Panc1 (cell line): ENCODE measurements around the gene AGPAT1. TPM values are rescaled to one million over a fixed set of nuclear protein-coding genes. Genes with fewer than 3 reads are reported as not detected.

Experiments used
- ATAC-seq: fragments of 200-7000 bp; cut with Tn5 transposase; 2 replicates; pipeline ENCODE4 v1.9.1; 2020; ENCODE audit warnings: mild to moderate bottlenecking, moderate library complexity
- BruUV-seq: library from RNA; stranded (reverse); fragments of 400-500 nt; replicated peaks from 2 replicates; lab custom pipeline; 2021; lab: Mats Ljungman, UMichigan
- CTCF ChIA-PET: fragments of 300-600 bp; sonication (Branson Sonifier 250); formaldehyde crosslinking; loops from one replicate; lab custom pipeline; 2022; ENCODE audit warnings: antibody characterized with exemption; lab: Charles Lee
- POLR2A ChIA-PET: fragments of 300-600 bp; sonication (Branson Sonifier 250); formaldehyde crosslinking; loops from one replicate; lab custom pipeline; 2022; ENCODE audit warnings: antibody characterized with exemption; lab: Charles Lee
- DNase-seq: peaks from one replicate; pipeline ENCODE4 v3.0.0-alpha.2; 2010; ENCODE audit warnings: low read depth, low spot score
- H3K27ac ChIP-seq: 2 replicates; pipeline ENCODE4 v1.5.1; 2011; ENCODE audit warnings: mild to moderate bottlenecking, low read length, inconsistent platforms
- H3K27me3 ChIP-seq: fragments of 200-500 bp; sonication (Bioruptor generic); 2 replicates; pipeline ENCODE4 v1.6.0; 2014; ENCODE audit warnings: low read length, inconsistent platforms; ENCODE audit not compliant: control insufficient read depth, insufficient read depth
- H3K36me3 ChIP-seq: fragments of 200-500 bp; sonication (Bioruptor generic); 2 replicates; pipeline ENCODE4 v1.5.1; 2014; ENCODE audit warnings: inconsistent platforms, mild to moderate bottlenecking, low read length, moderate library complexity; ENCODE audit not compliant: control insufficient read depth, insufficient read depth
- H3K4me1 ChIP-seq: 2 replicates; pipeline ENCODE4 v1.5.1; 2011; ENCODE audit warnings: inconsistent platforms, mild to moderate bottlenecking, low read length, moderate library complexity; ENCODE audit not compliant: control insufficient read depth, insufficient read depth
- H3K4me3 ChIP-seq, 2 experiments: 2 replicates each; pipeline ENCODE4 v1.5.1; 2011 to 2012; ENCODE audit warnings: low read depth in 2 of 2, low read length in 2 of 2, mild to moderate bottlenecking in 2 of 2, inconsistent platforms in 1 of 2, moderate library complexity in 1 of 2
- H3K9me3 ChIP-seq: fragments of 200-500 bp; sonication (Bioruptor generic); 2 replicates; pipeline ENCODE4 v1.5.1; 2014; ENCODE audit warnings: low read depth, mild to moderate bottlenecking, inconsistent platforms, low read length, moderate library complexity; ENCODE audit not compliant: control insufficient read depth, insufficient read depth
- POLR2AphosphoS5 ChIP-seq: IDR thresholded peaks from 2 replicates; pipeline ENCODE4 v1.6.1; 2012; ENCODE audit warnings: mild to moderate bottlenecking, low read depth, low read length, moderate library complexity
- SIN3A ChIP-seq: IDR thresholded peaks from 2 replicates; pipeline ENCODE4 v1.6.1; 2012; ENCODE audit warnings: low read depth, mild to moderate bottlenecking, low read length, moderate library complexity, borderline replicate concordance; ENCODE audit not compliant: insufficient read depth
- TCF7L2 ChIP-seq: IDR thresholded peaks from 2 replicates; pipeline ENCODE4 v1.6.1; 2011; ENCODE audit warnings: mild to moderate bottlenecking, low read depth, low read length, inconsistent platforms
- in situ Hi-C: cut with HindIII; loops from 2 replicates; pipeline ENCODE4 v1.10.0; 2016; ENCODE audit warnings: low sequenced_read_pairs, low pct_unique_long_range_greater_than_20kb
- intact Hi-C: fragments of 100-400 bp; cut with micrococcal nuclease; formaldehyde crosslinking; loops from one replicate; pipeline ENCODE4 v1.10.0; 2022; ENCODE audit not compliant: unreplicated experiment
- total RNA-seq: library from RNA; stranded (reverse); gene quantifications from one replicate; pipeline ENCODE4 v1.2.1, GENCODE V29; 2021; ENCODE audit not compliant: unreplicated experiment
- TF ChIP-seq, protein P1 (sequence below), 2 experiments: IDR thresholded peaks; 2 replicates each; pipeline ENCODE4 v1.6.1; 2011 to 2012; ENCODE audit warnings: low read depth in 2 of 2, control low read depth in 1 of 2, low read length in 1 of 2, mild to moderate bottlenecking in 1 of 2, moderate library complexity in 1 of 2; ENCODE audit not compliant: insufficient read depth in 1 of 2
- TF ChIP-seq, protein P2 (sequence below): fragments of 450-650 bp; IDR thresholded peaks from 2 replicates; pipeline ENCODE4 v1.5.1; 2017; ENCODE audit warnings: mild to moderate bottlenecking

Gene AGPAT1
- total RNA-seq, 1 experiment from 2014 or later = 88.4 TPM

DNA sequence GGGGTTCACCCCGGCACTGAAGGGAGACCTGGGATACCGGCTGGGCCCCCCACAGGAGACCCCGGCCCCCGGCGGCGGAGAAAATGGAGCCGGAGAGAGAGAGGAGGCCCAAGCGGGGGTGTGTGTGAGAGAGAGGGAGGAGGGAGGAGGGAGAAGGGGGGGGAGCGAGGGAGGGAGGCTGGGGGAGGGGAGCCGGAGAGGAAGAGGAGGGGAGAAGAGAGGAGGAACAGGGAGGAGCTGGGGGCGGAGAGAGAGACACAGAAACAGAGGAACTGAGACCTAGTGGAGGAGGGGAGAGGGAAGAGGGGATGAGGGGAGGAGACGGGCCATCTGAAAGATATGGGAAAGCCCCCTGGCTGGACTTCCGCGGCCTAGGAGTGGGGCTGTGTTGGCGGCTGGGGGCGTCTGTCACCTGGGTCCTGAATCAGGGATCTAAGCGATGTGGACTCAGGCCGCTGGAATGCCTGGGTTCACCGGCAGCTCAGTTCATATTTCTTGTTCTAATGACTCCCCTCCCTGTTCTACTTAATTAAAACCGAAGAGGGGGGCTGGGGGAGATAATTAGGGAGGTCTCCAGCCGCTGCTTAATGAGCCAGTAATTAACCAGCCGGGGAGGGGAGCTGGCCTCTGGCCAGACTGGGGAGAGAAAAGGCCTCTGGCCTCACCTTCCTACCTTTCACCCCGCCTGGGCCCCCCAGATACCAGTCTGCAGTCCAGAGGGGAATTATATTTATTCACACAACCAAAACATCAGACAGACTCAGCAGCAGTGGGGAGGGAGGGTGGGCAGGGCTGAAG lies 14.4 kb upstream of the AGPAT1 start, which contains the start of gene PBX2:
PBX2 (minus strand) TSS at position 149 of the 798 bp plus-strand sequence. CDS start 287 bp downstream, outside the sequence.
- intact Hi-C loops (loop anchor here (10.0 kb wide), 1 partner anchor 75 kb away; no protein-coding TSS in a partner anchor), in situ Hi-C loops (no loop called here)
- TSS peak; percentile 96 for BruUV-seq
- H3K27ac ChIP-seq = peak within 1 kb of the TSS; percentile 94
- H3K4me1 ChIP-seq = peaks cover 32% of the 10 kb centered on the region
- TF ChIP-seq SIN3A = no peak
- peak; percentile 64 for TF ChIP-seq POLR2AphosphoS5
- no peaks in the 10 kb centered on the region for H3K27me3 ChIP-seq
- peak within 1 kb of the TSS; percentile 42 to 74 for H3K4me3 ChIP-seq
- CTCF ChIA-PET = no interaction called here
- POLR2A ChIA-PET = interaction anchor here (0.6 kb wide), 1 partner anchor 11 kb away, joined by 10 read pairs; no protein-coding TSS in a partner anchor
- ATAC-seq = peak; percentile 79
- no peaks in the 10 kb centered on the region for H3K9me3 ChIP-seq
- H3K36me3 ChIP-seq = no peaks in the 10 kb centered on the region; the same call in 1 of the 2 replicates
- no peak for DNase-seq

DNA sequence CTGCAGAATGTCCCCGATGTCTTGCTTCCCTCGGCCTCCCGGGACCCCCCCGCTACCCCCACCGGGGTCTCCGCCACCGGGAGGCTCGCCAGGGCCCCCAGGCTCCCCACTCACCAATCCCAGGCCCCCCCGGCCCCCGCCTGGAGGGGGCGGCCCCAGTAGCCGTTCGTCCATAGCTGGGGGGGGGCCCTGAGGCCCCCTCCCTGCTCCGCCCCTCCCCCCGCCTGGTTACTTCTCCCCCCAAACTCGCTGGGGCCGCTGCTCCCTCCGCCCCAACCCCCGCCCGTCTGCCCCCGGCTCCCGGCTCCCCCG lies 13.8 kb upstream of the AGPAT1 start:
- Histone ChIP-seq H3K9me3 (no peaks in the 10 kb centered on the region), H3K27ac (peak overlapping the region; percentile 73), H3K4me1 (peaks cover 30% of the 10 kb centered on the region), H3K4me3 (peak overlapping the region; percentile 42 to 74), H3K36me3 (no peaks in the 10 kb centered on the region; the same call in 1 of the 2 replicates), H3K27me3 (no peaks in the 10 kb centered on the region)
- no TSS peak for BruUV-seq
- DNase-seq = no peak
- intact Hi-C loops (loop anchor here (10.0 kb wide), 1 partner anchor 75 kb away; no protein-coding TSS in a partner anchor), in situ Hi-C loops (no loop called here)
- CTCF ChIA-PET = no interaction called here
- no peak for ATAC-seq
- POLR2A ChIA-PET = no interaction called here
- TF ChIP-seq, protein P1, sequence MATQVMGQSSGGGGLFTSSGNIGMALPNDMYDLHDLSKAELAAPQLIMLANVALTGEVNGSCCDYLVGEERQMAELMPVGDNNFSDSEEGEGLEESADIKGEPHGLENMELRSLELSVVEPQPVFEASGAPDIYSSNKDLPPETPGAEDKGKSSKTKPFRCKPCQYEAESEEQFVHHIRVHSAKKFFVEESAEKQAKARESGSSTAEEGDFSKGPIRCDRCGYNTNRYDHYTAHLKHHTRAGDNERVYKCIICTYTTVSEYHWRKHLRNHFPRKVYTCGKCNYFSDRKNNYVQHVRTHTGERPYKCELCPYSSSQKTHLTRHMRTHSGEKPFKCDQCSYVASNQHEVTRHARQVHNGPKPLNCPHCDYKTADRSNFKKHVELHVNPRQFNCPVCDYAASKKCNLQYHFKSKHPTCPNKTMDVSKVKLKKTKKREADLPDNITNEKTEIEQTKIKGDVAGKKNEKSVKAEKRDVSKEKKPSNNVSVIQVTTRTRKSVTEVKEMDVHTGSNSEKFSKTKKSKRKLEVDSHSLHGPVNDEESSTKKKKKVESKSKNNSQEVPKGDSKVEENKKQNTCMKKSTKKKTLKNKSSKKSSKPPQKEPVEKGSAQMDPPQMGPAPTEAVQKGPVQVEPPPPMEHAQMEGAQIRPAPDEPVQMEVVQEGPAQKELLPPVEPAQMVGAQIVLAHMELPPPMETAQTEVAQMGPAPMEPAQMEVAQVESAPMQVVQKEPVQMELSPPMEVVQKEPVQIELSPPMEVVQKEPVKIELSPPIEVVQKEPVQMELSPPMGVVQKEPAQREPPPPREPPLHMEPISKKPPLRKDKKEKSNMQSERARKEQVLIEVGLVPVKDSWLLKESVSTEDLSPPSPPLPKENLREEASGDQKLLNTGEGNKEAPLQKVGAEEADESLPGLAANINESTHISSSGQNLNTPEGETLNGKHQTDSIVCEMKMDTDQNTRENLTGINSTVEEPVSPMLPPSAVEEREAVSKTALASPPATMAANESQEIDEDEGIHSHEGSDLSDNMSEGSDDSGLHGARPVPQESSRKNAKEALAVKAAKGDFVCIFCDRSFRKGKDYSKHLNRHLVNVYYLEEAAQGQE (IDR thresholded peaks at IDR 0.05; ENCODE audit: insufficient read depth in 1 of 2, low read depth in 2 of 2, low read length in 1 of 2) = no peak
- no peak for TF ChIP-seq TCF7L2
- TF ChIP-seq, protein P2, sequence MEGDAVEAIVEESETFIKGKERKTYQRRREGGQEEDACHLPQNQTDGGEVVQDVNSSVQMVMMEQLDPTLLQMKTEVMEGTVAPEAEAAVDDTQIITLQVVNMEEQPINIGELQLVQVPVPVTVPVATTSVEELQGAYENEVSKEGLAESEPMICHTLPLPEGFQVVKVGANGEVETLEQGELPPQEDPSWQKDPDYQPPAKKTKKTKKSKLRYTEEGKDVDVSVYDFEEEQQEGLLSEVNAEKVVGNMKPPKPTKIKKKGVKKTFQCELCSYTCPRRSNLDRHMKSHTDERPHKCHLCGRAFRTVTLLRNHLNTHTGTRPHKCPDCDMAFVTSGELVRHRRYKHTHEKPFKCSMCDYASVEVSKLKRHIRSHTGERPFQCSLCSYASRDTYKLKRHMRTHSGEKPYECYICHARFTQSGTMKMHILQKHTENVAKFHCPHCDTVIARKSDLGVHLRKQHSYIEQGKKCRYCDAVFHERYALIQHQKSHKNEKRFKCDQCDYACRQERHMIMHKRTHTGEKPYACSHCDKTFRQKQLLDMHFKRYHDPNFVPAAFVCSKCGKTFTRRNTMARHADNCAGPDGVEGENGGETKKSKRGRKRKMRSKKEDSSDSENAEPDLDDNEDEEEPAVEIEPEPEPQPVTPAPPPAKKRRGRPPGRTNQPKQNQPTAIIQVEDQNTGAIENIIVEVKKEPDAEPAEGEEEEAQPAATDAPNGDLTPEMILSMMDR = no peak
- TF ChIP-seq SIN3A = no peak
- TF ChIP-seq POLR2AphosphoS5 = no peak
